HG02852 (cell line): ENCODE measurements around the gene BCAS1.

Experiments used
- ATAC-seq: cut with Tn5 transposase; IDR thresholded peaks from one replicate; pipeline ENCODE4 v1.9.1; 2021; ENCODE audit warnings: mild to moderate bottlenecking, moderate library complexity; ENCODE audit not compliant: unreplicated experiment

The BCAS1 gene

GRCh38 chr20:53964501-53965253, 105.7 kb downstream of the BCAS1 start:
- no peak for ATAC-seq

GRCh38 chr20:53964067-53964466, 106.3 kb downstream of the BCAS1 start:
- ATAC-seq = no peak

GRCh38 chr20:53963635-53964034, 106.8 kb downstream of the BCAS1 start:
- no peak for ATAC-seq

GRCh38 chr20:53962388-53962787, 108.0 kb downstream of the BCAS1 start:
- no peak for ATAC-seq

- no peak for ATAC-seq
Measured at GRCh38 chr20:53961527-53961926, 108.9 kb downstream of the BCAS1 start.

- ATAC-seq = no peak
Measured at GRCh38 chr20:53960579-53961272, 109.7 kb downstream of the BCAS1 start.

GRCh38 chr20:53959911-53960578, 110.3 kb downstream of the BCAS1 start:
- no peak for ATAC-seq

GRCh38 chr20:53958260-53958659, 112.1 kb downstream of the BCAS1 start:
- no peak for ATAC-seq

GRCh38 chr20:53957451-53958172, 112.8 kb downstream of the BCAS1 start:
- no peak for ATAC-seq

- ATAC-seq = no peak
Measured at GRCh38 chr20:53956013-53956715, 114.2 kb downstream of the BCAS1 start.

GRCh38 chr20:53954723-53955658, 115.4 kb downstream of the BCAS1 start:
- no peak for ATAC-seq

- no peak for ATAC-seq
Measured at GRCh38 chr20:53952528-53953096, 117.8 kb downstream of the BCAS1 start.

- ATAC-seq = no peak
Measured at GRCh38 chr20:53950578-53950977, 119.8 kb downstream of the BCAS1 start.

GRCh38 chr20:53950031-53950430, 120.4 kb downstream of the BCAS1 start:
- no peak for ATAC-seq

GRCh38 chr20:53949319-53949839, 121.0 kb downstream of the BCAS1 start:
- ATAC-seq = peak; percentile 89

- peak; percentile 31 for ATAC-seq
Measured at GRCh38 chr20:53948383-53949318, 121.7 kb downstream of the BCAS1 start.

- no peak for ATAC-seq
Measured at GRCh38 chr20:53947501-53948195, 122.7 kb downstream of the BCAS1 start.
